H9 (cell line): ENCODE data around the gene WDR48. TPM values are rescaled to one million over a fixed set of nuclear protein-coding genes. Genes with fewer than 3 reads are reported as not detected.

ENCODE experiments used
- DNase-seq: peaks from one replicate; pipeline ENCODE4 v3.0.0-alpha.2; 2017
- H2AFZ ChIP-seq: one replicate; pipeline ENCODE4 v1.6.1; 2013; ENCODE audit warnings: mild to moderate bottlenecking, low read length, control low read depth, moderate library complexity
- H2AK5ac ChIP-seq: 2 replicates; pipeline ENCODE4 v1.6.1; 2013; ENCODE audit warnings: low read length, control low read depth, mixed read lengths; ENCODE audit not compliant: insufficient read length
- H2BK120ac ChIP-seq: one replicate; pipeline ENCODE4 v1.6.1; 2013; ENCODE audit warnings: low read depth, mild to moderate bottlenecking, low read length, control low read depth, inconsistent platforms; ENCODE audit not compliant: poor library complexity, severe bottlenecking
- H2BK12ac ChIP-seq: 2 replicates; pipeline ENCODE4 v1.6.1; 2013; ENCODE audit warnings: low read length, control low read depth, mixed read lengths, low read depth; ENCODE audit not compliant: insufficient read length
- H2BK15ac ChIP-seq: 2 replicates; pipeline ENCODE4 v1.6.1; 2013; ENCODE audit warnings: low read depth, low read length, control low read depth
- H2BK20ac ChIP-seq: one replicate; pipeline ENCODE4 v1.6.1; 2013; ENCODE audit warnings: low read depth, mild to moderate bottlenecking, low read length, control low read depth, inconsistent platforms; ENCODE audit not compliant: poor library complexity, severe bottlenecking
- H2BK5ac ChIP-seq: 2 replicates; pipeline ENCODE4 v1.6.1; 2013; ENCODE audit warnings: low read length, control low read depth, mixed read lengths; ENCODE audit not compliant: insufficient read length
- H3K14ac ChIP-seq: 2 replicates; pipeline ENCODE4 v1.6.1; 2013; ENCODE audit warnings: low read length, control low read depth; ENCODE audit not compliant: insufficient read depth
- H3K18ac ChIP-seq: 2 replicates; pipeline ENCODE4 v1.6.1; 2013; ENCODE audit warnings: low read depth, mild to moderate bottlenecking, mixed read lengths, low read length, control low read depth; ENCODE audit not compliant: insufficient read length
- H3K23ac ChIP-seq: 2 replicates; pipeline ENCODE4 v1.6.1; 2013; ENCODE audit warnings: low read length, control low read depth, mixed read lengths, low read depth; ENCODE audit not compliant: insufficient read length
- H3K23me2 ChIP-seq: 2 replicates; pipeline ENCODE4 v1.6.1; 2013; ENCODE audit warnings: low read depth, mild to moderate bottlenecking, mixed read lengths, low read length, control low read depth; ENCODE audit not compliant: insufficient read length, poor library complexity, severe bottlenecking
- H3K27ac ChIP-seq: 2 replicates; pipeline ENCODE4 v1.5.1; 2013; ENCODE audit warnings: low read length, control low read depth, mixed read lengths, low read depth; ENCODE audit not compliant: insufficient read length
- H3K27me3 ChIP-seq: 2 replicates; pipeline ENCODE4 v1.6.1; 2013; ENCODE audit warnings: low read length, control low read depth, inconsistent platforms; ENCODE audit not compliant: insufficient read depth
- H3K4ac ChIP-seq: 2 replicates; pipeline ENCODE4 v1.6.1; 2013; ENCODE audit warnings: low read depth, mild to moderate bottlenecking, control low read depth, inconsistent platforms, low read length, moderate library complexity
- H3K4me1 ChIP-seq: 2 replicates; pipeline ENCODE4 v1.6.1; 2013; ENCODE audit warnings: low read length, control low read depth, inconsistent platforms; ENCODE audit not compliant: insufficient read depth
- H3K4me2 ChIP-seq: 2 replicates; pipeline ENCODE4 v1.6.1; 2013; ENCODE audit warnings: low read length, control low read depth, mixed read lengths; ENCODE audit not compliant: insufficient read length, insufficient read depth
- H3K56ac ChIP-seq: 2 replicates; pipeline ENCODE4 v1.6.1; 2013; ENCODE audit warnings: low read depth, mild to moderate bottlenecking, mixed read lengths, low read length, control low read depth; ENCODE audit not compliant: insufficient read length
- H3K79me1 ChIP-seq: 2 replicates; pipeline ENCODE4 v1.6.1; 2013; ENCODE audit warnings: low read depth, mild to moderate bottlenecking, moderate library complexity, low read length, control low read depth, inconsistent platforms; ENCODE audit not compliant: insufficient read depth, poor library complexity, severe bottlenecking
- H3K79me2 ChIP-seq: 2 replicates; pipeline ENCODE4 v1.6.1; 2013; ENCODE audit warnings: low read length, control low read depth, inconsistent platforms; ENCODE audit not compliant: insufficient read depth
- H3K9ac ChIP-seq: 2 replicates; pipeline ENCODE4 v1.6.1; 2013; ENCODE audit warnings: low read length, control low read depth, mixed read lengths; ENCODE audit not compliant: insufficient read length; ENCODE audit errors: extremely low read depth
- H3K9me3 ChIP-seq: one replicate; pipeline ENCODE4 v1.6.1; 2013; ENCODE audit warnings: low read depth, low read length, inconsistent platforms; ENCODE audit not compliant: control insufficient read depth
- H3T11ph ChIP-seq: one replicate; pipeline ENCODE4 v1.6.1; 2013; ENCODE audit warnings: mild to moderate bottlenecking, low read length, control low read depth, inconsistent platforms
- H4K20me1 ChIP-seq: one replicate; pipeline ENCODE4 v1.6.1; 2013; ENCODE audit not compliant: control insufficient read depth, insufficient read length, insufficient read depth
- H4K5ac ChIP-seq: 2 replicates; pipeline ENCODE4 v1.6.1; 2013; ENCODE audit warnings: low read depth, mild to moderate bottlenecking, mixed read lengths, low read length, control low read depth; ENCODE audit not compliant: insufficient read length
- H4K8ac ChIP-seq: replicated peaks from 2 replicates; pipeline ENCODE4 v1.6.1; 2013; ENCODE audit warnings: low read length, control low read depth, mixed read lengths, low read depth; ENCODE audit not compliant: insufficient read length
- H4K91ac ChIP-seq: 2 replicates; pipeline ENCODE4 v1.6.1; 2013; ENCODE audit warnings: low read depth, mild to moderate bottlenecking, moderate library complexity, mixed read lengths, low read length, control low read depth; ENCODE audit not compliant: insufficient read length
- H3K27ac Mint-ChIP-seq, 3 experiments: 2 replicates in 2 of 3; 3 replicates in 1 of 3; pipeline ENCODE4 v1.8.0; 2020 to 2021; ENCODE audit warnings: mixed read lengths in 3 of 3, mild to moderate bottlenecking in 1 of 3, moderate library complexity in 1 of 3
- H3K27me3 Mint-ChIP-seq: 2 replicates; pipeline ENCODE4 v1.8.0; 2021; ENCODE audit warnings: low read depth, mild to moderate bottlenecking, moderate library complexity, mixed read lengths
- H3K36me3 Mint-ChIP-seq, 3 experiments: 2 replicates in 2 of 3; 3 replicates in 1 of 3; pipeline ENCODE4 v1.8.0; 2020 to 2021; ENCODE audit warnings: low read depth in 3 of 3, mixed read lengths in 3 of 3; ENCODE audit not compliant: insufficient read depth in 1 of 3
- H3K4me1 Mint-ChIP-seq, 2 experiments: 2 replicates each; pipeline ENCODE4 v1.8.0; 2020; ENCODE audit warnings: mixed read lengths in 2 of 2
- H3K4me3 Mint-ChIP-seq, 2 experiments: 2 replicates in 1 of 2; 3 replicates in 1 of 2; pipeline ENCODE4 v1.8.0; 2020 to 2021; ENCODE audit warnings: mild to moderate bottlenecking in 2 of 2, mixed read lengths in 2 of 2, moderate library complexity in 1 of 2
- H3K9me3 Mint-ChIP-seq, 2 experiments: 2 replicates in 1 of 2; 3 replicates in 1 of 2; pipeline ENCODE4 v1.8.0; 2020; ENCODE audit warnings: mild to moderate bottlenecking in 2 of 2, mixed read lengths in 2 of 2, moderate library complexity in 1 of 2
- CTCF ChIP-seq: fragments of 200-600 bp; sonication (generic); conservative IDR thresholded peaks from 3 replicates; pipeline ENCODE4 v1.8.0; 2021; ENCODE audit warnings: antibody characterized with exemption, mild to moderate bottlenecking
- WGBS: extraction: QIAGEN DNeasy Blood & Tissue Kit; methylation state at CpG from one replicate; pipeline ENCODE4 v1.1.7; 2013; ENCODE audit warnings: missing lambda C conversion rate, low lambda C conversion rate, mixed read lengths; ENCODE audit not compliant: insufficient read length; ENCODE audit errors: extremely low coverage; 5-methylcytosine and 5-hydroxymethylcytosine counted together
- total RNA-seq: library from RNA; stranded (reverse); gene quantifications from 2 replicates; pipeline ENCODE4 v1.2.1, GENCODE V29; 2021

Gene WDR48
- total RNA-seq, 1 experiment from 2014 or later = 52.7 TPM

- Histone ChIP-seq H2BK15ac (no peak overlapping the region), H3T11ph (no peak overlapping the region), H4K20me1 (no peaks in the 10 kb centered on the region), H4K5ac (no peak overlapping the region), H2BK120ac (no peak overlapping the region), H3K14ac (no peak overlapping the region), H2AFZ (no peak overlapping the region), H3K79me1 (no peaks in the 10 kb centered on the region), H3K18ac (no peak overlapping the region), H3K4me1 (no peaks in the 10 kb centered on the region), H3K9ac (no peak overlapping the region), H4K91ac (no peak overlapping the region), H2BK20ac (no peak overlapping the region), H3K23ac (no peak overlapping the region), H4K8ac (no peak overlapping the region), H3K4me2 (no peak overlapping the region), H3K56ac (no peak overlapping the region), H3K79me2 (no peaks in the 10 kb centered on the region; the same call in 1 of the 2 replicates), H3K27ac (no peak overlapping the region), H3K23me2 (no peaks in the 10 kb centered on the region), H3K27me3 (no peaks in the 10 kb centered on the region), H2AK5ac (no peak overlapping the region), H3K9me3 (no peaks in the 10 kb centered on the region), H2BK12ac (no peak overlapping the region), H3K4ac (no peak overlapping the region), H2BK5ac (no peak overlapping the region)
- WGBS = no CpG with 5 or more reads among the region's 9 CpGs
- Mint-ChIP-seq H3K4me1 (peaks cover 0 to 12% of the 10 kb centered on the region in 2 experiments; a peak in 2 of 4 replicates), H3K36me3 (peaks cover 9 to 32% (median 20%) of the 10 kb centered on the region in 3 experiments; a peak in 6 of 7 replicates), H3K4me3 (no peak overlapping the region), H3K9me3 (no peaks in the 10 kb centered on the region), H3K27me3 (no peaks in the 10 kb centered on the region; the same call in 1 of the 2 replicates), H3K27ac (no peak overlapping the region)
- TF ChIP-seq CTCF = no peak
- DNase-seq = no peak
Measured at GRCh38 chr3:39100500-39100886, 48.7 kb downstream of the WDR48 start.
